VCaP (cell line): ENCODE measurements around the gene TMEM18.

Experiments used
- H3K27ac ChIP-seq: fragments of 450-650 bp; 2 replicates; pipeline ENCODE4 v1.5.1; 2017
- CTCF ChIP-seq: fragments of 450-650 bp; conservative IDR thresholded peaks from 2 replicates; pipeline ENCODE4 v1.5.1; 2017; ENCODE audit warnings: mild to moderate bottlenecking, moderate library complexity

TMEM18 gene

GRCh38 chr2:620471-621302 is 56.5 kb downstream of the TMEM18 start:
- TF ChIP-seq CTCF, result no peak
- no peak overlapping the region for H3K27ac ChIP-seq

- no peak overlapping the region for H3K27ac ChIP-seq
- no peak for TF ChIP-seq CTCF
Measured at GRCh38 chr2:620004-620403, 57.2 kb downstream of the TMEM18 start.

GRCh38 chr2:618422-618990 is 58.7 kb downstream of the TMEM18 start:
- H3K27ac ChIP-seq, result no peak overlapping the region
- no peak for TF ChIP-seq CTCF

- TF ChIP-seq CTCF, result no peak
- H3K27ac ChIP-seq, result no peak overlapping the region
Measured at GRCh38 chr2:618005-618404, 59.2 kb downstream of the TMEM18 start.
